Medulla oblongata (tissue), 1 donor: ENCODE measurements around the gene VPS26B.
"Not testable (repeated sequence)": the region's sequence is repeated elsewhere in the genome, so short reads cannot be mapped to it uniquely, and the experiment has no call there.

Source experiments
- DNase-seq: peaks from one replicate; pipeline ENCODE4 v3.0.0-alpha.2; 2015; ENCODE audit errors: extremely low spot score

VPS26B gene

DNA sequence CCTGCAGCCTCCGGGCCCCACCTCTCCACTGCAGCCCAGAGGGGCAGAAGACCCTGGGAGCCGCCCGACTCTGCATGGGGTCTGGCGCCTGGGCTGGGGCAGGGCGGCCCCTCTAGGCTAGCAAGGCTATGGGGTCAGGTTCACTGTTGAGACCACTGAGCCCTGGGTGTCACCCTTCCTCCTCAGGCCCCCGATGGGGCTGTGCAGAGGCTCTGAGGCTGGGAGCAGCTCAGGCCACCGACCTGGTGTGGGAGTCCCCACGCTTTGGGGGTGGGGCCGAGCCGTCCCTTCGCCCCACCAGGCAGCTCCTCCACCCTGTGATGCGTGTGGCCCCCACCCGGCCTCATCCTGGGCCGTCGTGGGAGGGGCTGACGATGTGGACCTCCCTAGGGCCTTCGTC, 57.2 kb downstream of the VPS26B start:
- DNase-seq, result not testable (repeated sequence)

DNA sequence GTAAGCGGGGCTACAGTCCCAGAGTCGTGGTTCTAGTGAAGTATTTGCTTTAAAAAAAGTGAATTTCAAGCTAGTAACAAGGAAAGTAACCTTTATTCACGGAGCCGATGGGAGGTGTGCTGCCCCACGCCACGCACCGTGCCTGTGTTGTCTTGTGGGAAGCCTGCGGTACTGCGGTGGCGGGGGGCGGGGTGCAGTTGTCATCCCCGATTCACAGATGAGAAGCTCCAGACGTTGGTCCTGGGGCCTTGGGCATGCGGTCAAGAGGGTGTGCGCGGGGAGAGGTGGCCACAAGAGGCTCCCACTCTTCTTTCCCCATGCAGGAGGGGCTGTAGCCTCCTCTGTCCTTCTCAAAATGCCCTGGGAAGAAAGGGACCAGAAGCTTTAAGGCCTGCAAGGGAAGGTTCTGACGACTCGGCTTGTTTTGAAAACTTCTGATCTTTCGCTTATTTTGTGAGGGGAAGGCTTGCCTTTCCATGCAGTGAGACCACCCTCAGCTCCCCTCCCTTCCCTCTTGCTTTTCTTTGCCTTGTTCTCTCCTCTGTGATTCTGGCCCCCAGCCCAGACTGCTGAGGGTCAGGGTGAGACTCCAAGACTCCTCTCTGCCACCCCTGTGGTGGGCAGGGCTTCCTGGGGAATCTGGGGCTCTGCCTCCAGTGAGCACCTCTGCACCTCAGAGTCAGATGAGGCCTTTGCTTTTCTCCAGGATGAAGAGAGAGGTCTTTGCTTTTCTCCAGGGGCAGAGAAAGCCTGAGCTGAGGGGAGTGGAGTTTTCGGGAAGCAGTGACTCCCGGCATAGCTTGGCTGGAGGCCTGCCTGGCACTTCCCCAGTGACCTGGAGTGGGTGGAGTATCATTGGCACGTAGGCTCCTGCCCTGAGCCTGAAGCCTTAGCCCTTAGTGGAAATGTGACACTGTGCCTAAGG, 57.9 kb downstream of the VPS26B start:
- DNase-seq, result no peak

DNA sequence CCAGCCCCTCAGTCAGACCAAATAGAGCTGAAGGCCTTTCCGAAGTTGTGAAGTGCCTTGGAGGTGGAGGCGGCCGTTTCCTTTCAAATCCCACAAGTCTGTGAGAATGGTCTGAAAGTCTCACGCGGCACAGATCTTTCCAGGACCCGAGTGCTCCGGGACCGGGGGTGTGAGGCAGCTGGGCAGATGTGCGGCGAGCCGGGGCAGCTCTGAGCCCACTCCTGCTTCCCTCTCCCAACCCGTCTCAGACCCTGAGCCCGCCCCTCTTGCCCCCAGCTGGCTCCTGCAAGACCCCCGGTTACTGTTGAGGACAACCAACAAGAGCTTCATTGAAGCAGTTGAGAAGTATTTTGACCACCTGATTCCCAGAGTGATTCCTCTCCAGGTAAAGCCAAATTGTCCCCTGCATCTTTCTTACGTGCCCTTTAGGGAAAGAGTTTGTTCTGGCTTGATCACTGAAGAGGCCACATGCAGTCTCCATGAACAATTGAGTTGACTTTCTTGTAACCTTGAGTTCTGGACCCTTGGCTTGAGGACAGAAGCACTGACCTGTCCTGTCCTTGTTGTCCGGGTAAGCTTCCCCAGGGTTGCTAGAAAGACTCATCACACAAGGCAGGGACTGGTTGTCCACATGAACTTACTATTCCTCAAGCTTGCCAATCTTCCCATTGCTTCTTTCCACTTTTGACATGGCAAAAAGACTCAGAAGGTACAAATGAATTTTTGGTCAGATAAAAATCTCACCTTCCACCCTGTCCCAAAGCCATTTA, 59.2 kb downstream of the VPS26B start:
- DNase-seq, result no peak

DNA sequence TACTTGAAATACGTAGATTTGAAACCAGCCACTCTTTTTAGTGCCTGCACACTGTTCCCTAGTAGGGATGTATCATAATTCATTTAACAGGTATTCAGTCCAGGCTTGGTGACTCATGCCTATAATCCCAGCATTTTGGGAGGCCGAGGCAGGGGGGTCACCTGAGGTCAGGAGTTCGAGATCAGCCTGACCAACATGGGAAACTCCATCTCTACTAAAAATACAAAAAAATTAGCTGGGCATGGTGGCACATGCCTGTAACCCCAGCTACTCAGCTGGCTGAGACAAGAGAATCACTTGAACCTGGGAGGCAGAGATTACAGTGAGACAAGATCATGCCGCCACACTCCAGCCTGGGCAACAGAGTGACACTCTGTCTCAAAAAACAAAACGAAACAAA, 59.9 kb downstream of the VPS26B start:
- DNase-seq, result not testable (repeated sequence)

DNA sequence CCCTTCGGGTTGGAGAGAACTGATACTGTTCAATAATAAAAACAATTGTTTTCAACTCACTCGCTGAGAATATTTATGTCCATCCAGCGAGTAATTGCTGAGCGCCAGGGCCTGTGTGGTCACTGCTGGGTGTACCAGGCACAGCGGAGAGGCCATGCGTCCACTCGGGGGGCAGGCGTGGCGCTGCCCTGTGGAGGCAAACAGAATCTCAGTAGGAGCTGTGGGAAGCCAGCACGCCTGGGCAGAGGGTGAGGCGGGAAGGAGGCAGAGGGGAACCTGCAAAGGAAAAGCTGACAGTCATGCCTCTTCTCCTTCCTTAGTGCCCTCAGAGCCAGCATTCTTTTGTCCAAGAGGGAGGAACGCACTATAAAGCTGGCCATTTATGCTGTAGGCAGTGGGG, 63.1 kb downstream of the VPS26B start:
- no peak for DNase-seq

DNA sequence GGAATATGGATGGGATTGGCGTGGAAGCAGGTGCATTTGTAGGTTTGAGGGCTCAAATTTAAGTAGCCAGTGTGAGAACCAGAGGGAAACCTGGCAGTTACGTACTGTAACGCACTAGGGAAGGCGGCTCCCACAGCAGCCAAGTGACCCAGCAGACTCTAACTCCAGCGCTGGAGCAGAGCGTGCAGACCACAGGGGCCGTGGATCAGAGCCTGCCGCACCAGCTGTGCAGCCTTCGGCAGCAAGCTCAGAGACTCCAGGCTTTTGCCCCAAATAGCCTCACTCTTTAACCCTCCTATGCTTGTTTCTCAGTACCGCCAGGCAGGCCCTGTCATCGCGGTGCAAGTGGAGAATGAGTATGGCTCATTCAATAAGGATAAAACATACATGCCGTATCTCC, 64.0 kb downstream of the VPS26B start:
- DNase-seq, result no peak

DNA sequence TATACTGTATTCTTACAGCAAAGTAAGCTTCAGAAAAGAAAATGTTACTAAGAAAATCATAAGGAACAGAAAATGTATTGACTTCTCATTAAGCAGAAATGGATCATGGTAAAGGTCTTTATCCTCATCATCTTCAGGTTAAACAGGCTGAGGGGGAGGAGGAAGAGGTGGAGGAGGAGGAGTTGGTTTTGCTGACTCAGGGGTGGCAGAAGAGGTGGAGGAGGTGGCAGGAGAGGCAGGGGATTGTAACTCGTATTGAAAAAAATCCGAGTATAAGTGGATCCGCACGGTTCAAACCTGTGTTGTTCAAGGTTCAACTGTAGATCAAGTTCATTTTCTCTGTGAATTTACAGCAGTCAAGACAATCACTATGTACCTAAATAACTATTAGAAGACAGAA, 64.7 kb downstream of the VPS26B start:
- no peak for DNase-seq

DNA sequence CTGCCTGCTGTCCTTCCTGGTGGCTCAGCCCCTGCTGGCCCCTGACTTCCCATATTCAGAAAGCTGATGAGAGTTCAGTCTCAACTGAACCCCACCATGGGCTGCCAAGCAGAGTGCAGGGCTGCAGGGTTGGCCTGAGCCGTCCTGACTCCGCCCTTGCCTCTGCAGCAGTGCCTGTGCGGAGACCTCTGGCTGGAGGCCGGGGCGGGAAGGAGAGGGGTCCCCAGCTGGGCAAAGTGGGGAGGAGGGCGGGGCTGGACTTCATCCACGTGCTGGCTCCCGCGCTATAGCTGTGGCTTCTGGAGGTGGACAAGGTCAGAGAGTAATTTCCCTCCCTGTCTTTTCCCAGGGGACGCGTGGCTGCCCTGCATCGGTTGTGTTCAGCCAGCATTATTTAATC, 65.3 kb downstream of the VPS26B start:
- DNase-seq, result no peak

DNA sequence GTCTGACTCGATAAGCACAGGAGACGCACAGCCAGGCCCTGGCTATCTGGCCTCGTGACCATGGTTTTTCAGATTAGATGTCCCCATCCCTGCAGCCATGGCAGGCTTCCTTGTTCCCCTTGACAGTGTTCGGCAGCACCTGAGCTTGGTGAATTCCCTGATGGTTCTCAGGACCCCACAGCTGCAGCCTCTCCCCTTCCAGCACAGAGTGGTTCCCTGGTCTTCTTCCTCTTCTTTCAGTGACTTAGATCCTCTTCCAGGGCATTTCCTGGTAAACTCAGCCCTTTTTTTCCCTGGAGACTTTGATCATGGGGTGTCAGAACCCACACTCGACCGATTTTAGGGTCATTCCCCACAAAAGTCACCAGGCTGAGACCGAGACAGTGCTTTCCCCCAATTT, 66.2 kb downstream of the VPS26B start:
- DNase-seq, result no peak

DNA sequence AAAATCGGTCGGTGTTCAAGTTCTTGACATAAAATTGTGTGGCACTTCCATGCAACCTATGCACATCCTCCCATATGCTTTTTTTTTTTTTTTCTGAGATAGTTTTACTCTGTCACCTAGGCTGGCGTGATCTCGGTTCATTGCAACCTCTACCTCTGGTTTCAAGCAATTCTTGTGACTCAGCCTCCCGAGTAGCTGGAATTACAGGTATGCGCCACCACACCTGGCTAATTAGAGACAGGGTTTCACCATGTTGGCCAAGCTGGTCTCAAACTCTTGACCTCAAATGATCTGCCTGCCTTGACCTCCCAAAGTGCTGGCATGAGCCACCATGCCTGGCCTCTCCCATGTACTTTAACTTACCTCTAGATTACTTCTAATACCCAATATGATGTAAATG, 66.7 kb downstream of the VPS26B start:
- no peak for DNase-seq

DNA sequence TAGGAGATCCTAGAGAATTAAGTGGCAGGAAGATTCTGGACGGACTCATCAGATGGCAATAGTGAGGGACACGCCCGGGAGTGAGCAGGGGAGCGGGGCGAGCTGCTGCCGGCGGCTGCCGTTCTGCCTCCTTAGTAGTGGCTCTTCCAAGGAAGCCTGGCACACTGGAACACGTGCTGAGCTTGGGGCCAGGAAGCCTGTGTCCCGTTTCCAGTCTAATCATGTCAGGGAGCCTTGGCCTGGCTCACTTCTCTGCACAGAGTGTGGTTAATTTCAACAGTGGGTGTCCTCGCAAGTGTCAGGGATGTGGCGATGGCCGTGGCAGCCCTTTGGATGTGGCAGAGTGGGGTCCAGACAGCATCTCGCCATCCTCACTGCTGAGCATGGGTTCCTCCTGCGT, 68.2 kb downstream of the VPS26B start:
- no peak for DNase-seq

DNA sequence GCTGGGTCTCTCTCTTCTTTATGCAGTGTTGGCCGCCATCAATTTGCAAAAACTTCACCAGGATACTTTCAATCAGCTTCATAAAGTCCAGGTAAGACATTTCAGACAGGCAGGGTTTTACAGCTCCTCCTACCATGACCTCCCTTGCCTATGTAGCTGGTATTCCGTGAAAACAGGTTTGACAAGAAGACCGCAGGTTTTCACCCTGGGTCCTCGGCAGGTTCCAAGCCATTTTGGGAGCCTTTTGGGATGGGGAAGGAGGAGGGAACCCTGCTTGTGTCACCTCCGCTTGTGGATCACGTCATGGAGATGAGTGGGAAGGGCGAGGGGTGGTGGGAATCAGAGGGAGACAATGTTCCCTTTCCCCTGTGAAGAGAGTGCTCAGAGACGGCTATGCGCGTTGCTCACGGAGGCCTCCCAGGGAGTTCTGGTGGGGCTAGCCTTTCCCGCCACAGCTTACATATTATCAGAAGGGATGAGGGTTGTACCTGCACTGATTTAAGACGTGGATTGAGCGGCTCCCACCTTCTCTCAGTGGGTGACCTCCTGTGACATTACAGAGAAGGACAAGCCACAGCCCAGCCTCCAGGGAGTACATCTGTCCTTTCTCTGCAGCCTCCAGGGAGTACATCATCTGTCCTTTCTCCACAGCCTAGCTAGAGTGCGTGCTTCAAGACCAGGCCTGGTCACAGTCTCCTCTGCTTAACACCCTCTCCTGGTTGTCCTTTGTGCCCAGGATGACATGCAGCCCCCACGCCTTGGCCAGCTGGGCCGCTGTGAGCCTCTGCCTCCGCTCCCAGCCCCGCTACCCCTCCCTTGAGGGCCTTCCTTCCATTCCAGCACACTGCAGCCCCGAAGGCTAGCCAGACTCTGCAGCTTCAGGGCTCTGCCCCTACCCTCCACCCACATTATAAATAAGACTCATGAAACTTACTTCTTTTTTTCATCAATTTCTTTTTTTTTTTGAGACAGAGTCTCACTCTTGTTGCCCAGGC, 68.9 kb downstream of the VPS26B start:
- DNase-seq, result no peak

DNA sequence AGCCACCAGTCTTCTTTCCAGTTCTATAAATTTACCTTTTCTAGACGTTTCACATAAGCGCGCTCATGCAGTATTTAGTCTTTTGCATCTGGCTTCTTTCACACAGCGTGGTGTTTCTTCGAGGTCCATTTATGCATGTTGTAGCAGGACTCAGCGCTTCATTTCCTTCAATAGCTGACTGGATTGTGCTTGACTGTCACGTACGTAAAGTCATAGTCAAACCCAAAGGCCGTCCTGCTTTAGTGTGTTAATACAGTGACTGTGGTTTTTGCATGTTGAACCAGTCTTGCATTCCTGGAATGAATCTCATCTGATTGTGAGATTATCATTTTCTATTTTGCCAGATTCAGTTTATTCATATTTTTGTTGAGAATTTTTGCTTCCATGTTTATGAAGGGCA, 70.2 kb downstream of the VPS26B start:
- no peak for DNase-seq
